Coronary artery (tissue), 2 donors: ENCODE data around the gene MBD1.

Experiments
- DNase-seq: peaks from one replicate; pipeline ENCODE4 v3.0.0-alpha.2; 2017; ENCODE audit warnings: low spot score
- H3K27ac ChIP-seq, 2 donors: fragments of 200-600 bp; sonication (generic); one replicate each; pipeline ENCODE4 v1.5.1; 2016 to 2019
- H3K4me3 ChIP-seq: fragments of 200-600 bp; sonication (generic); 2 replicates; pipeline ENCODE4 v1.5.1; 2016; ENCODE audit warnings: mild to moderate bottlenecking, moderate library complexity
- TF ChIP-seq, protein P1 (sequence below): fragments of 200-600 bp; sonication (generic); IDR thresholded peaks from one replicate; pipeline ENCODE4 v1.5.1; 2019; ENCODE audit warnings: antibody characterized with exemption

MBD1 gene, protein sequence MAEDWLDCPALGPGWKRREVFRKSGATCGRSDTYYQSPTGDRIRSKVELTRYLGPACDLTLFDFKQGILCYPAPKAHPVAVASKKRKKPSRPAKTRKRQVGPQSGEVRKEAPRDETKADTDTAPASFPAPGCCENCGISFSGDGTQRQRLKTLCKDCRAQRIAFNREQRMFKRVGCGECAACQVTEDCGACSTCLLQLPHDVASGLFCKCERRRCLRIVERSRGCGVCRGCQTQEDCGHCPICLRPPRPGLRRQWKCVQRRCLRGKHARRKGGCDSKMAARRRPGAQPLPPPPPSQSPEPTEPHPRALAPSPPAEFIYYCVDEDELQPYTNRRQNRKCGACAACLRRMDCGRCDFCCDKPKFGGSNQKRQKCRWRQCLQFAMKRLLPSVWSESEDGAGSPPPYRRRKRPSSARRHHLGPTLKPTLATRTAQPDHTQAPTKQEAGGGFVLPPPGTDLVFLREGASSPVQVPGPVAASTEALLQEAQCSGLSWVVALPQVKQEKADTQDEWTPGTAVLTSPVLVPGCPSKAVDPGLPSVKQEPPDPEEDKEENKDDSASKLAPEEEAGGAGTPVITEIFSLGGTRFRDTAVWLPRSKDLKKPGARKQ

DNA sequence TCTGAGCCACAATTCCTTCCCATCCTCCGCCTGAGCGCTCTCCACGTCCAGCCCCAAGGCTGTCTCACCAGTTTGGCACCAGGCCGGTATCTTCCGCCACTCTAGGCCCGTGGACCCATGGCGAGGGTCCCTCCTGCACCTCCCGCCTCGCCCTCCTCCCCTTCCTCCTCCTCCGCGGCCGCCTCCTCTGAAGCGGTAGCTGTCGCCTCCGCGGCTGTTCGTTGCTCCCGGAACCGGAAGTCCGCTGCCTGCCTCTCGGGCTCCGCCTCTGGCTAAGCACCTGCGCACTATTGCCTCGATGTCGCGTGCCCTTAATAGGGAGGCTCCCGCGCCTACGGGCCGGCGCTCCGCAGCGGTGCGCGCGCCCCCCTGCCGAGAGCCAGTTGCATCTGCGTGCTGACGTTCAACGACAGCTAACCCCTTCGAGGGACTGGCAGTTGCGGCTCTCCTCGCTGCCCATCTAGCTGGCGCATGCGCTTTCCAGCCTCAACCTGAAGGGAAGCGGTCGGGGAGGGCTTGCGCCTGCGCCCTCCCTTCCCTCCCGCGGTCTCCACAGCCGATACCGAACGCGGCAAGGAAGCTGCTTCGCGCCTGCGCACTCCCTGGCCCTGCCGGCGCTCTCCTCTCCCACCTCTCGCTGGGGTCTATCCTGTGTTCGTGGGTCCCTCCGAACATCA is at the start of gene MBD1:
MBD1 (minus strand) TSS at position 229 of the 677 bp plus-strand sequence. CDS start 1,531 bp downstream, outside the sequence.
- H3K4me3 ChIP-seq, result peak within 1 kb of the TSS; percentile 88
- TF ChIP-seq, protein P1, sequence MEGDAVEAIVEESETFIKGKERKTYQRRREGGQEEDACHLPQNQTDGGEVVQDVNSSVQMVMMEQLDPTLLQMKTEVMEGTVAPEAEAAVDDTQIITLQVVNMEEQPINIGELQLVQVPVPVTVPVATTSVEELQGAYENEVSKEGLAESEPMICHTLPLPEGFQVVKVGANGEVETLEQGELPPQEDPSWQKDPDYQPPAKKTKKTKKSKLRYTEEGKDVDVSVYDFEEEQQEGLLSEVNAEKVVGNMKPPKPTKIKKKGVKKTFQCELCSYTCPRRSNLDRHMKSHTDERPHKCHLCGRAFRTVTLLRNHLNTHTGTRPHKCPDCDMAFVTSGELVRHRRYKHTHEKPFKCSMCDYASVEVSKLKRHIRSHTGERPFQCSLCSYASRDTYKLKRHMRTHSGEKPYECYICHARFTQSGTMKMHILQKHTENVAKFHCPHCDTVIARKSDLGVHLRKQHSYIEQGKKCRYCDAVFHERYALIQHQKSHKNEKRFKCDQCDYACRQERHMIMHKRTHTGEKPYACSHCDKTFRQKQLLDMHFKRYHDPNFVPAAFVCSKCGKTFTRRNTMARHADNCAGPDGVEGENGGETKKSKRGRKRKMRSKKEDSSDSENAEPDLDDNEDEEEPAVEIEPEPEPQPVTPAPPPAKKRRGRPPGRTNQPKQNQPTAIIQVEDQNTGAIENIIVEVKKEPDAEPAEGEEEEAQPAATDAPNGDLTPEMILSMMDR, result no peak
- H3K27ac ChIP-seq, result peak within 1 kb of the TSS; percentile 91 to 96
- peak; percentile 98 for DNase-seq

DNA sequence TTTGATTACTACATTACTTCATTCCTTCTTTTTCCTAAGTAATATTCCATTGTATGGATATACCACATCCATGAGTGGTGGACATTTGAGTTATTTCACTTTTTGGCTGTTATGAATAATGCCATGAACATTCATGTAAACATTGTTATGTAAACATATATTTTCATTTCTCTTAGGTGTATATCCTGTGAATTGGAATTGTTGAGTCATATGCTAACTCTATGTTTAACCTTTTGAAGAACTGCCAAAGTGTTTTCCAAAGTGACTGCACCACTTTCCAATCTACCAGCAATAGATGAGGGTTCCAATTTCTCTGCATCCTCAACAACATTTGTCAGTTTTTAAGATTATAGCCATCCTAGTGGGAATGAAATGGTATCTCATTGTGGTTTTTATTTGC is 48.9 kb upstream of the MBD1 start:
- TF ChIP-seq, protein P1, result no peak
- no peak for DNase-seq
- H3K4me3 ChIP-seq, result no peak overlapping the region
- H3K27ac ChIP-seq, result no peak overlapping the region

DNA sequence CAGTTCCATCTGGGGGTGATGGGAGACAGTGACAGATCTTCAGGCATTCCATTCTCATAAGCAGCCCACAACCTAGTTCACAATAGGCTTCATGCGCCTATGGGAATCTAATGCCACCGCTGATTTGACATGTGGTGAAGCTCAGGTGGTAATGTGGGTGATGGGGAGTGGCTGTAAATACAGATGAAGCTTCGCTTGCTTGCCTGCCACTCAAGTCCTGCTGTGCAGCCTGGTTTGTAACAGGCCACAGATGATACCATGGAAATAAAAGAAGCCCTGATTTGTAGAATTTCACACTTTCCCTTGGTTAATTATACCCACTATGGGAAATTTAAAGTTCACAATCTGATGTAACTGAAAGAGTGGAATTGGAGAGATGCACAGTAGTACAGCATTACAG is 46.7 kb upstream of the MBD1 start:
- H3K4me3 ChIP-seq, result no peak overlapping the region
- TF ChIP-seq, protein P1, result no peak
- no peak overlapping the region for H3K27ac ChIP-seq
- no peak for DNase-seq

DNA sequence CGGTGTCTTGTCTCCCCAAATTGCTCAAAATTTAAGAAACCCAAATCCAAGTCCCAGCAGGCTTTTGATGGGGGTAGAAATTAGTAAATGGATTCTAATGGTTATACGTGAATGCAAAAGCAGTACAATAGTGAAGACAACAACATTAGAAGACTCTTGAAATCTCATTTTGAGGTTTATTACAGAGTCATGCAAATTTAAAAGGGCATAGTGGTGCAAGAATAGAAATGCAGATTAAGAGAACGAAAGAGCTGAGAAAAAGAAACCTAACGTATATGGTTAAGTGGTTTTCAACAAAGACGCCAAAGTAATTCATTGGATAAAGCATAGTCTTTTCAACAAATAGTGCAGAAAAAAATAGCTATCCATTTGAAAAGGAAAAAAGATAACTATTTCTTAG is 39.4 kb upstream of the MBD1 start:
- TF ChIP-seq, protein P1, result no peak
- Histone ChIP-seq H3K4me3 (no peak overlapping the region), H3K27ac (no peak overlapping the region)
- no peak for DNase-seq

DNA sequence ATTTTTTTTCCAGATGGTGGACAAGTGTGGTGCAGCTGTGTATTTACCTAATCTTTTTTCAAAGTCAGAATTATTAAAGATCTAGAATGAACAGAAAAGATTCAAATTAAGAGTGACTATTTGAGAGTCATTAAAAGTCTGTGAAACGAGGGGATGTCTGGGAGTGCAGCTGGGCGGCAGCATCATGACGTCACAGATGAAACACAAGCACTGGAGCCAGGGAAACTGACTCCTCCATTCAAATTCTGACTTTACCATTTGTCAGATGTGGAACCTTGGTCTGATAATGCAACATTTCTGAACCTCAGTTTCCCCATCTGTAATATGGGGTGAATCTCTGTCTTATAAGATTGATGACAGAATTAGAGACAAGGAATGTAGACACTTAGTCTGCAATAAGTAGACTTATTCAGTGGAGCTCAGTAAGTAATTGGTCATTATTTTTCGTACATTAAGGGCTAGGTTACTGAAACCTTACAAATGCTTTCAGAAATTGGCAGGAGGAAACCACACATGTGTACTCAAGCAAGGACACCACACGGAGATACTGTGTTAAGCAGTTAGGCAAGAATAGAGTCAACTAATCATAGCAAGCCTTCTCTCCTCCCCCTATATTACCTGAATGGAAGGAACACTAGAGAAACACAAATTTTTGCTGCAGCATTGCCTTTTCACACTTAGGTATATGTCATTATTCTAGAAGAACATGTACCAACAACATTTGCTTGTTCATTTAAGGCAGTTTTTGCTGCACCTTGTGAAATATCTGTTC is 34.0 kb upstream of the MBD1 start:
- H3K27ac ChIP-seq, result no peak overlapping the region
- TF ChIP-seq, protein P1, result no peak

DNA sequence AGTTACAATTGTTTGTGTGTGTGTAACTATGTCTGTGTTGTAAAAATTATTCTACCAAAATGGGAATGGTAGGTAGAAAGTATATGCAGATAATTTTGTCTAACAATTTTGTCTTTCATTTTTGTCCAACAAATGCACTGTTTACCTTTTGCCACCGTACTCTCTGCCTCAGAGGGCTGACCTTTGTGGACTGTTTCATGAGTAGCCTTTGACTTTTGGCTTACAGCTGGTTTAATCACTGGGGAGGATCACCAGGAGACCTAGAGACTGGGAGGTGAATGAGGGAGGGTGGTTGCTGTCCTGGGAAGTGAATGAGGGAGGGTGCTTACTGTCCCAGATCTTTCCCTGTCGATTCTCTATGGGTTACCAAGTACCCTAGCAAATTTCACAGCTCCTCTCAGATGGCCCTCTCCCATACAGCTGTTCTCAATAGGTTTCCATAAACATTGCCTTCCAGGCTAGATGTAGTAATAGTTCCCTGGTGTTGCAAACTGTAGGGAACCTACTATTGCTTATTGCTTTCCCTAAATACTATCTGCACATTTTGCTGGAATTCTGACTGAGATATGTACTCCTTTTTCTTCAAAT is 32.6 kb upstream of the MBD1 start:
- no peak for DNase-seq
- H3K27ac ChIP-seq, result no peak overlapping the region
- no peak overlapping the region for H3K4me3 ChIP-seq
- TF ChIP-seq, protein P1, result no peak

More for the DNA sequence above, 34.0 kb upstream of the MBD1 start:
- no peak overlapping the region for H3K4me3 ChIP-seq
- DNase-seq, result no peak
